HK-2 (cell line): Measurements from ENCODE around the gene HNRNPK.
A peak's percentile ranks its signal among the peaks of the same experiment; 100 is the strongest.

ENCODE experiments used
- DNase-seq: peaks from one replicate; pipeline ENCODE4 v3.0.0-alpha.2; 2018; ENCODE audit not compliant: unreplicated experiment

Gene HNRNPK

GRCh38 chr9:83933790-83934189 lies 46.2 kb downstream of the HNRNPK start:
- DNase-seq: no peak

- DNase-seq: no peak
These were observed 47.2 kb downstream of the HNRNPK start for GRCh38 chr9:83932851-83933250.

- DNase-seq: no peak
These were observed 48.0 kb downstream of the HNRNPK start for GRCh38 chr9:83932011-83932410.

GRCh38 chr9:83930881-83931280 lies 49.1 kb downstream of the HNRNPK start:
- DNase-seq: no peak

- no peak for DNase-seq
These were observed 52.4 kb downstream of the HNRNPK start for GRCh38 chr9:83927591-83927990.

GRCh38 chr9:83920927-83921707 lies 58.9 kb downstream of the HNRNPK start, which contains the start of gene KIF27:
KIF27 (minus strand) TSS chr9:83921432; CDS start chr9:83915591, 5,841 bp downstream.
- DNase-seq: peak; percentile 99

- peak; percentile 17 for DNase-seq
These were observed 59.5 kb downstream of the HNRNPK start for GRCh38 chr9:83920469-83920926.

- DNase-seq: no peak
These were observed 60.9 kb downstream of the HNRNPK start for GRCh38 chr9:83919111-83919510.
